Prostate gland (tissue), 2 donors: ENCODE measurements around the gene INTU.

Source experiments
- CTCF ChIP-seq, 4 experiments: fragments of 200-600 bp in 2 of 4; fragments of 450-650 bp in 2 of 4; sonication (generic) in 2 of 4; IDR thresholded peaks; 1 replicate in 3 of 4; 2 replicates in 1 of 4; pipeline ENCODE4 v1.5.1; 2016 to 2019; ENCODE audit warnings: antibody characterized with exemption in 4 of 4, mild to moderate bottlenecking in 2 of 4, moderate library complexity in 2 of 4
- POLR2AphosphoS5 ChIP-seq: sonication (generic); formaldehyde crosslinking; IDR thresholded peaks from one replicate; pipeline ENCODE4 v1.6.1; 2017; ENCODE audit warnings: antibody characterized with exemption

DNA sequence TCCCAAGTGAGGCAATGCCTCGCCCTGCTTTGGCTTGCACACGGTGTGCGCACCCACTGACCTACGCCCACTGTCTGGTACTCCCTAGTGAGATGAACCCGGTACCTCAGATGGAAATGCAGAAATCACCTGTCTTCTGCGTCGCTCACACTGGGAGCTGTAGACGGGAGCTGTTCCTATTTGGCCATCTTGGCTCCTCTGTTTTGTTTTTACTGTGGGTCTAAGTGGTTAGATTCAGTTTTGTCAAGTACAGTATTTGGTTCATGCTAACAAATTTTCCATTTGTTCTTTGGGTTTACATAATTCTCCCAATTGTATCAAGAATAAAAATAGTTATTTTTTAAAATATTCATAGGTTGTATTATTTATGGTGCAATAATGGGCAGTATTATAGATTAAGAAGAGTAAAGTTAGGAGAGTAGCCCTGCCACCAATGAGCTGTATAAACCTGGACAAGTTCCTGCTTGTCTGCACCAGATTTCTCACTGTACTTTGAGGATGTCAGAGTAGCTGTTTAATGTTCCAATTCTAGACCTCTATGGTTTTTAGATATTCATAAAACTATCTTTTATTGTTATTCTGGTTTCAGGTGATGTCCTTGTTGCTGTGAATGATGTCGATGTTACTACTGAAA is 23.4 kb downstream of the INTU start:
- TF ChIP-seq CTCF (IDR thresholded peaks at IDR 0.05): no peak
- no peak for TF ChIP-seq POLR2AphosphoS5
